ENCODE measurements around the gene LDLRAD3.

GRCh38 chr11:36130401-36130800, 186.5 kb downstream of the LDLRAD3 start:
- TF ChIP-seq CTCF (IDR thresholded peaks at IDR 0.05): no peak
- no peak for TF ChIP-seq POLR2AphosphoS5 (IDR thresholded peaks at IDR 0.05)
- no peak for TF ChIP-seq POLR2A (IDR thresholded peaks at IDR 0.05)
